H9 (cell line): Measurements from ENCODE around the gene RBM44. TPM values are rescaled to one million over a fixed set of nuclear protein-coding genes. Genes with fewer than 3 reads are reported as not detected.

ENCODE experiments used
- DNase-seq: peaks from one replicate; pipeline ENCODE4 v3.0.0-alpha.2; 2017
- H2AFZ ChIP-seq: one replicate; pipeline ENCODE4 v1.6.1; 2013; ENCODE audit warnings: mild to moderate bottlenecking, low read length, control low read depth, moderate library complexity
- H2AK5ac ChIP-seq: 2 replicates; pipeline ENCODE4 v1.6.1; 2013; ENCODE audit warnings: low read length, control low read depth, mixed read lengths; ENCODE audit not compliant: insufficient read length
- H2BK120ac ChIP-seq: one replicate; pipeline ENCODE4 v1.6.1; 2013; ENCODE audit warnings: low read depth, mild to moderate bottlenecking, low read length, control low read depth, inconsistent platforms; ENCODE audit not compliant: poor library complexity, severe bottlenecking
- H2BK12ac ChIP-seq: 2 replicates; pipeline ENCODE4 v1.6.1; 2013; ENCODE audit warnings: low read length, control low read depth, mixed read lengths, low read depth; ENCODE audit not compliant: insufficient read length
- H2BK15ac ChIP-seq: 2 replicates; pipeline ENCODE4 v1.6.1; 2013; ENCODE audit warnings: low read depth, low read length, control low read depth
- H2BK20ac ChIP-seq: one replicate; pipeline ENCODE4 v1.6.1; 2013; ENCODE audit warnings: low read depth, mild to moderate bottlenecking, low read length, control low read depth, inconsistent platforms; ENCODE audit not compliant: poor library complexity, severe bottlenecking
- H2BK5ac ChIP-seq: 2 replicates; pipeline ENCODE4 v1.6.1; 2013; ENCODE audit warnings: low read length, control low read depth, mixed read lengths; ENCODE audit not compliant: insufficient read length
- H3K14ac ChIP-seq: 2 replicates; pipeline ENCODE4 v1.6.1; 2013; ENCODE audit warnings: low read length, control low read depth; ENCODE audit not compliant: insufficient read depth
- H3K18ac ChIP-seq: 2 replicates; pipeline ENCODE4 v1.6.1; 2013; ENCODE audit warnings: low read depth, mild to moderate bottlenecking, mixed read lengths, low read length, control low read depth; ENCODE audit not compliant: insufficient read length
- H3K23ac ChIP-seq: 2 replicates; pipeline ENCODE4 v1.6.1; 2013; ENCODE audit warnings: low read length, control low read depth, mixed read lengths, low read depth; ENCODE audit not compliant: insufficient read length
- H3K23me2 ChIP-seq: 2 replicates; pipeline ENCODE4 v1.6.1; 2013; ENCODE audit warnings: low read depth, mild to moderate bottlenecking, mixed read lengths, low read length, control low read depth; ENCODE audit not compliant: insufficient read length, poor library complexity, severe bottlenecking
- H3K27ac ChIP-seq: 2 replicates; pipeline ENCODE4 v1.5.1; 2013; ENCODE audit warnings: low read length, control low read depth, mixed read lengths, low read depth; ENCODE audit not compliant: insufficient read length
- H3K27me3 ChIP-seq: 2 replicates; pipeline ENCODE4 v1.6.1; 2013; ENCODE audit warnings: low read length, control low read depth, inconsistent platforms; ENCODE audit not compliant: insufficient read depth
- H3K4ac ChIP-seq: 2 replicates; pipeline ENCODE4 v1.6.1; 2013; ENCODE audit warnings: low read depth, mild to moderate bottlenecking, control low read depth, inconsistent platforms, low read length, moderate library complexity
- H3K4me1 ChIP-seq: 2 replicates; pipeline ENCODE4 v1.6.1; 2013; ENCODE audit warnings: low read length, control low read depth, inconsistent platforms; ENCODE audit not compliant: insufficient read depth
- H3K4me2 ChIP-seq: 2 replicates; pipeline ENCODE4 v1.6.1; 2013; ENCODE audit warnings: low read length, control low read depth, mixed read lengths; ENCODE audit not compliant: insufficient read length, insufficient read depth
- H3K56ac ChIP-seq: 2 replicates; pipeline ENCODE4 v1.6.1; 2013; ENCODE audit warnings: low read depth, mild to moderate bottlenecking, mixed read lengths, low read length, control low read depth; ENCODE audit not compliant: insufficient read length
- H3K79me1 ChIP-seq: 2 replicates; pipeline ENCODE4 v1.6.1; 2013; ENCODE audit warnings: low read depth, mild to moderate bottlenecking, moderate library complexity, low read length, control low read depth, inconsistent platforms; ENCODE audit not compliant: insufficient read depth, poor library complexity, severe bottlenecking
- H3K79me2 ChIP-seq: 2 replicates; pipeline ENCODE4 v1.6.1; 2013; ENCODE audit warnings: low read length, control low read depth, inconsistent platforms; ENCODE audit not compliant: insufficient read depth
- H3K9ac ChIP-seq: 2 replicates; pipeline ENCODE4 v1.6.1; 2013; ENCODE audit warnings: low read length, control low read depth, mixed read lengths; ENCODE audit not compliant: insufficient read length; ENCODE audit errors: extremely low read depth
- H3K9me3 ChIP-seq: one replicate; pipeline ENCODE4 v1.6.1; 2013; ENCODE audit warnings: low read depth, low read length, inconsistent platforms; ENCODE audit not compliant: control insufficient read depth
- H3T11ph ChIP-seq: one replicate; pipeline ENCODE4 v1.6.1; 2013; ENCODE audit warnings: mild to moderate bottlenecking, low read length, control low read depth, inconsistent platforms
- H4K20me1 ChIP-seq: one replicate; pipeline ENCODE4 v1.6.1; 2013; ENCODE audit not compliant: control insufficient read depth, insufficient read length, insufficient read depth
- H4K5ac ChIP-seq: 2 replicates; pipeline ENCODE4 v1.6.1; 2013; ENCODE audit warnings: low read depth, mild to moderate bottlenecking, mixed read lengths, low read length, control low read depth; ENCODE audit not compliant: insufficient read length
- H4K8ac ChIP-seq: replicated peaks from 2 replicates; pipeline ENCODE4 v1.6.1; 2013; ENCODE audit warnings: low read length, control low read depth, mixed read lengths, low read depth; ENCODE audit not compliant: insufficient read length
- H4K91ac ChIP-seq: 2 replicates; pipeline ENCODE4 v1.6.1; 2013; ENCODE audit warnings: low read depth, mild to moderate bottlenecking, moderate library complexity, mixed read lengths, low read length, control low read depth; ENCODE audit not compliant: insufficient read length
- H3K27ac Mint-ChIP-seq, 3 experiments: 2 replicates in 2 of 3; 3 replicates in 1 of 3; pipeline ENCODE4 v1.8.0; 2020 to 2021; ENCODE audit warnings: mixed read lengths in 3 of 3, mild to moderate bottlenecking in 1 of 3, moderate library complexity in 1 of 3
- H3K27me3 Mint-ChIP-seq: 2 replicates; pipeline ENCODE4 v1.8.0; 2021; ENCODE audit warnings: low read depth, mild to moderate bottlenecking, moderate library complexity, mixed read lengths
- H3K36me3 Mint-ChIP-seq, 3 experiments: 2 replicates in 2 of 3; 3 replicates in 1 of 3; pipeline ENCODE4 v1.8.0; 2020 to 2021; ENCODE audit warnings: low read depth in 3 of 3, mixed read lengths in 3 of 3; ENCODE audit not compliant: insufficient read depth in 1 of 3
- H3K4me1 Mint-ChIP-seq, 2 experiments: 2 replicates each; pipeline ENCODE4 v1.8.0; 2020; ENCODE audit warnings: mixed read lengths in 2 of 2
- H3K4me3 Mint-ChIP-seq, 2 experiments: 2 replicates in 1 of 2; 3 replicates in 1 of 2; pipeline ENCODE4 v1.8.0; 2020 to 2021; ENCODE audit warnings: mild to moderate bottlenecking in 2 of 2, mixed read lengths in 2 of 2, moderate library complexity in 1 of 2
- H3K9me3 Mint-ChIP-seq, 2 experiments: 2 replicates in 1 of 2; 3 replicates in 1 of 2; pipeline ENCODE4 v1.8.0; 2020; ENCODE audit warnings: mild to moderate bottlenecking in 2 of 2, mixed read lengths in 2 of 2, moderate library complexity in 1 of 2
- WGBS: extraction: QIAGEN DNeasy Blood & Tissue Kit; methylation state at CpG from one replicate; pipeline ENCODE4 v1.1.7; 2013; ENCODE audit warnings: missing lambda C conversion rate, low lambda C conversion rate, mixed read lengths; ENCODE audit not compliant: insufficient read length; ENCODE audit errors: extremely low coverage; 5-methylcytosine and 5-hydroxymethylcytosine counted together
- total RNA-seq: library from RNA; stranded (reverse); gene quantifications from 2 replicates; pipeline ENCODE4 v1.2.1, GENCODE V29; 2021
- TF ChIP-seq, protein P1 (sequence below): fragments of 200-600 bp; sonication (generic); conservative IDR thresholded peaks from 3 replicates; pipeline ENCODE4 v1.8.0; 2021; ENCODE audit warnings: antibody characterized with exemption, mild to moderate bottlenecking

Gene RBM44
- total RNA-seq, 1 experiment from 2014 or later: 0.15 TPM

GRCh38 chr2:237885931-237886684, 87.5 kb downstream of the RBM44 start:
- Mint-ChIP-seq H3K4me1 (no peaks in the 10 kb centered on the region), H3K27me3 (no peaks in the 10 kb centered on the region), H3K27ac (0 out of 7 replicates have a peak overlapping the region, but pooled peaks of 1 of the 3 experiments have one; percentile 31), H3K9me3 (no peaks in the 10 kb centered on the region), H3K36me3 (no peaks in the 10 kb centered on the region), H3K4me3 (no peak overlapping the region)
- no peak overlapping the region for H2AK5ac ChIP-seq
- no peak overlapping the region for H2AFZ ChIP-seq
- no peak overlapping the region for H3K9ac ChIP-seq
- no peak overlapping the region for H4K91ac ChIP-seq
- H2BK20ac ChIP-seq: no peak overlapping the region
- TF ChIP-seq, protein P1, sequence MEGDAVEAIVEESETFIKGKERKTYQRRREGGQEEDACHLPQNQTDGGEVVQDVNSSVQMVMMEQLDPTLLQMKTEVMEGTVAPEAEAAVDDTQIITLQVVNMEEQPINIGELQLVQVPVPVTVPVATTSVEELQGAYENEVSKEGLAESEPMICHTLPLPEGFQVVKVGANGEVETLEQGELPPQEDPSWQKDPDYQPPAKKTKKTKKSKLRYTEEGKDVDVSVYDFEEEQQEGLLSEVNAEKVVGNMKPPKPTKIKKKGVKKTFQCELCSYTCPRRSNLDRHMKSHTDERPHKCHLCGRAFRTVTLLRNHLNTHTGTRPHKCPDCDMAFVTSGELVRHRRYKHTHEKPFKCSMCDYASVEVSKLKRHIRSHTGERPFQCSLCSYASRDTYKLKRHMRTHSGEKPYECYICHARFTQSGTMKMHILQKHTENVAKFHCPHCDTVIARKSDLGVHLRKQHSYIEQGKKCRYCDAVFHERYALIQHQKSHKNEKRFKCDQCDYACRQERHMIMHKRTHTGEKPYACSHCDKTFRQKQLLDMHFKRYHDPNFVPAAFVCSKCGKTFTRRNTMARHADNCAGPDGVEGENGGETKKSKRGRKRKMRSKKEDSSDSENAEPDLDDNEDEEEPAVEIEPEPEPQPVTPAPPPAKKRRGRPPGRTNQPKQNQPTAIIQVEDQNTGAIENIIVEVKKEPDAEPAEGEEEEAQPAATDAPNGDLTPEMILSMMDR: no peak
- no peak overlapping the region for H2BK120ac ChIP-seq
- H3K56ac ChIP-seq: no peak overlapping the region
- H3K23ac ChIP-seq: no peak overlapping the region
- peaks cover 2% of the 10 kb centered on the region for H3K23me2 ChIP-seq
- no peak overlapping the region for H3K14ac ChIP-seq
- no peaks in the 10 kb centered on the region for H3K4me1 ChIP-seq
- H2BK5ac ChIP-seq: no peak overlapping the region
- H2BK15ac ChIP-seq: no peak overlapping the region
- H3K79me2 ChIP-seq: no peaks in the 10 kb centered on the region
- H2BK12ac ChIP-seq: no peak overlapping the region
- H4K5ac ChIP-seq: no peak overlapping the region
- WGBS: no CpG with 5 or more reads among the region's 26 CpGs
- DNase-seq: peak; percentile 27
- peaks cover 2% of the 10 kb centered on the region for H4K20me1 ChIP-seq
- no peak overlapping the region for H3K4ac ChIP-seq
- H3K4me2 ChIP-seq: no peak overlapping the region
- no peak overlapping the region for H3T11ph ChIP-seq
- no peaks in the 10 kb centered on the region for H3K79me1 ChIP-seq
- H3K18ac ChIP-seq: no peak overlapping the region
- no peaks in the 10 kb centered on the region for H3K9me3 ChIP-seq
- H3K27ac ChIP-seq: no peak overlapping the region
- H3K27me3 ChIP-seq: no peaks in the 10 kb centered on the region
- no peak overlapping the region for H4K8ac ChIP-seq
